GM13977 (cell line): ENCODE data around the gene ADCY10.

Source experiments
- DNase-seq: peaks from one replicate; pipeline ENCODE4 v3.0.0; 2012; ENCODE audit warnings: low spot score
- in situ Hi-C: fragments of 300-500 bp; cut with MboI; formaldehyde crosslinking; loops from one replicate; pipeline ENCODE4 v1.12.0; 2022; ENCODE audit warnings: low sequenced_read_pairs, low pct_unique_long_range_greater_than_20kb, mixed read lengths, inconsistent platforms; ENCODE audit not compliant: unreplicated experiment
- TF ChIP-seq, protein P1 (sequence below): IDR thresholded peaks from 2 replicates; pipeline ENCODE4 v1.5.1; 2012; ENCODE audit warnings: mild to moderate bottlenecking, control low read depth; ENCODE audit not compliant: insufficient read depth; ENCODE audit errors: extremely low read depth, missing control alignments

Gene ADCY10

GRCh38 chr1:167774710-167775109 is 139.2 kb downstream of the ADCY10 start:
- DNase-seq, result no peak
- TF ChIP-seq, protein P1, sequence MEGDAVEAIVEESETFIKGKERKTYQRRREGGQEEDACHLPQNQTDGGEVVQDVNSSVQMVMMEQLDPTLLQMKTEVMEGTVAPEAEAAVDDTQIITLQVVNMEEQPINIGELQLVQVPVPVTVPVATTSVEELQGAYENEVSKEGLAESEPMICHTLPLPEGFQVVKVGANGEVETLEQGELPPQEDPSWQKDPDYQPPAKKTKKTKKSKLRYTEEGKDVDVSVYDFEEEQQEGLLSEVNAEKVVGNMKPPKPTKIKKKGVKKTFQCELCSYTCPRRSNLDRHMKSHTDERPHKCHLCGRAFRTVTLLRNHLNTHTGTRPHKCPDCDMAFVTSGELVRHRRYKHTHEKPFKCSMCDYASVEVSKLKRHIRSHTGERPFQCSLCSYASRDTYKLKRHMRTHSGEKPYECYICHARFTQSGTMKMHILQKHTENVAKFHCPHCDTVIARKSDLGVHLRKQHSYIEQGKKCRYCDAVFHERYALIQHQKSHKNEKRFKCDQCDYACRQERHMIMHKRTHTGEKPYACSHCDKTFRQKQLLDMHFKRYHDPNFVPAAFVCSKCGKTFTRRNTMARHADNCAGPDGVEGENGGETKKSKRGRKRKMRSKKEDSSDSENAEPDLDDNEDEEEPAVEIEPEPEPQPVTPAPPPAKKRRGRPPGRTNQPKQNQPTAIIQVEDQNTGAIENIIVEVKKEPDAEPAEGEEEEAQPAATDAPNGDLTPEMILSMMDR, result no peak
- in situ Hi-C loops, result no loop called here

- TF ChIP-seq, protein P1, result no peak
- DNase-seq, result no peak
- in situ Hi-C loops, result no loop called here
Observed at GRCh38 chr1:167773516-167773915, 140.4 kb downstream of the ADCY10 start.

- DNase-seq, result no peak
- in situ Hi-C loops, result no loop called here
- TF ChIP-seq, protein P1, result no peak
Observed at GRCh38 chr1:167772436-167772835, 141.5 kb downstream of the ADCY10 start.

DNA sequence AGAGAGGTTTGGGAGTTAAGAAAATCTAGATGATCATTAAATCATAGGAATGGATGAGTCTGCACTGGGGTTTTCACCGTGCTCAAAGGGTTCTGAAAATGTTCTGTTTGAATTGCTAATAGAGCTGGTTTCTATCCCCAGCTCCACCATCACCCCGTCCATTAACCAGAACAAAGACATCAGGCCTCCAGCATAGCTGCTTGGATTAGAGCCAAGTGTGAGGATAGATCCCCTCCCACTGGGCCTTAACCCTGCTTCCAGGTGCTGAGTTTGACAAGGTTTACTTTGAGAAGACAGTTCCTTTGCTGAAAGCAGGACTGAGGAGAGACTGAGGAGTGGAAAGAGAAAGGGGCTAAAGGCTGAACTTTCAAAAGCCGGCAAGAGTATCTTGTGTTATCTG is 143.8 kb downstream of the ADCY10 start:
- in situ Hi-C loops, result no loop called here
- no peak for DNase-seq
- TF ChIP-seq, protein P1, result no peak

- TF ChIP-seq, protein P1, result no peak
- in situ Hi-C loops, result no loop called here
- DNase-seq, result no peak
Observed at GRCh38 chr1:167767761-167768160, 146.2 kb downstream of the ADCY10 start.

- TF ChIP-seq, protein P1, result no peak
- no peak for DNase-seq
- in situ Hi-C loops, result no loop called here
Observed at GRCh38 chr1:167766538-167766937, 147.4 kb downstream of the ADCY10 start.

GRCh38 chr1:167765496-167765895 is 148.4 kb downstream of the ADCY10 start:
- in situ Hi-C loops, result no loop called here
- TF ChIP-seq, protein P1, result no peak
- DNase-seq, result no peak
